GM12891 (cell line): ENCODE measurements around the gene MYCT1.

Source experiments
- POLR2AphosphoS5 ChIP-seq: IDR thresholded peaks from 2 replicates; pipeline ENCODE4 v1.6.1; 2011; ENCODE audit warnings: low read depth, low read length, control low read depth
- TAF1 ChIP-seq: IDR thresholded peaks from 2 replicates; pipeline ENCODE4 v1.6.1; 2011; ENCODE audit warnings: low read depth, low read length, control low read depth

DNA sequence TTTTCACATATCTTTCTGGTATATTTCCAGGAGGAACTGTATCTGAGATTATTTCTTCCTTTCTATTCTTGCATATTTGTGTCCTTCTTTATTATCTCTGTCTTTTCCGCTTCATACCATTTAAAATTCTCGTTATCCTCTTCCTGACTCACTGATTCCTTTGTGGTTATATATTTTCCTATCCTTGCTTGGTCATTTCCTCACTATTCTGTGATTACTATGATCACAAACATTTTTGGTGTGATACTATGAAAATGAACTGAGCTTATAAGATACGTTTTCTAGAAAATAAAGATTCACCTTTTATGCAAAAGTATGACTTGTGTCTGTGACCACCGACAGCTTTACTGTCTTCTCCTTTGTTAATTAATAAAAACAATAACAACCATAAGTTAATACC lies 26.5 kb upstream of the MYCT1 start:
- no peak for TF ChIP-seq TAF1
- no peak for TF ChIP-seq POLR2AphosphoS5
